ENCODE data around the gene UROC1.

UROC1 gene

DNA sequence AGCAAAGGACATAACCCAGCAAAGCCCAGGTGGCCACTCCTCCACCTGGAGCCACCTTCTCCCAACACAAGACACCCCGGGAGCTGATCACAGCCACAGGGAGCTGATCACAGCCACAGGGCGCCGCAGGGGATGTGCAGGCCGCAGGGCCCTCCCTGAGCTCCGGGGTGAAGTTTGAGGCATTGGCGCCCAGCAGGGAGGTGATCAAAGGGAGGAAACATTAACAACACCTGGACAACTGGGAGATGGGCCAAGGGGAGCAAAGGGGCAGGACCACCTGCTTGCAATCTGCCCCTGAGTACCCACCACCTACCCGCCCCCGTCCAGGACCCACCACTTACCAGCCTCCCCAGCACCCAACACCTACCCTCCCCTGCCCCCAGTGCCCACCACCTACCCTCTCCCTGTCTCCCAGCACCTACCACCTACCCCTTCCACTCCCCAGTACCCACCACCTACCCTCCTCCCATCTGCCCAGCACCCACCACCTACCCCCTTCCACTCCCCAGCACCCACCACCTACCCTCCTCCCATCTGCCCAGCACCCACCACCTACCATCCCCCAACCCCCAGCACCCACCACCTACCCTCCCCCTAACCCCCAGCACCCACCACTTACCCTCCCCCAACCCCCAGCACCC is 2.4 kb downstream of the UROC1 start:
- DNase-seq: no peak

DNA sequence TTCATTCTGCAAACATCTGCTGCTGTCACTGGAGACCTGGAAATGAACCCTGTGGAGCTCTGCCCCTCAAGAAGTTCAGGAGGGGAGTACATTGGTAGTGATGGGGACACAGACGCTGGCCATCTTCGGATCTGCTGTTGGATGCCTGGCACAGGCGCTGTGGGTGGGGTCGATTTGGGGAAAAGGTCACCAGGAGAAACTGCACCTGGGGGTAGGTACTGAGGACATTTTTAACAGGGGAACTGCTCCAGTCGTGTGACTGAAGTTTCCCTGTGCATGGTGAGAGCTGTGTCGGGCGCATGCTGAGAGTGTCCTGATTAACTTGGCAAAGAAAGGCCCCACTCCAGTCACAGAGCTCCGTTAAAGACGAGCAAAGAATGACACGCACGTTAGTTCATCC is 3.4 kb downstream of the UROC1 start:
- no peak for DNase-seq

DNA sequence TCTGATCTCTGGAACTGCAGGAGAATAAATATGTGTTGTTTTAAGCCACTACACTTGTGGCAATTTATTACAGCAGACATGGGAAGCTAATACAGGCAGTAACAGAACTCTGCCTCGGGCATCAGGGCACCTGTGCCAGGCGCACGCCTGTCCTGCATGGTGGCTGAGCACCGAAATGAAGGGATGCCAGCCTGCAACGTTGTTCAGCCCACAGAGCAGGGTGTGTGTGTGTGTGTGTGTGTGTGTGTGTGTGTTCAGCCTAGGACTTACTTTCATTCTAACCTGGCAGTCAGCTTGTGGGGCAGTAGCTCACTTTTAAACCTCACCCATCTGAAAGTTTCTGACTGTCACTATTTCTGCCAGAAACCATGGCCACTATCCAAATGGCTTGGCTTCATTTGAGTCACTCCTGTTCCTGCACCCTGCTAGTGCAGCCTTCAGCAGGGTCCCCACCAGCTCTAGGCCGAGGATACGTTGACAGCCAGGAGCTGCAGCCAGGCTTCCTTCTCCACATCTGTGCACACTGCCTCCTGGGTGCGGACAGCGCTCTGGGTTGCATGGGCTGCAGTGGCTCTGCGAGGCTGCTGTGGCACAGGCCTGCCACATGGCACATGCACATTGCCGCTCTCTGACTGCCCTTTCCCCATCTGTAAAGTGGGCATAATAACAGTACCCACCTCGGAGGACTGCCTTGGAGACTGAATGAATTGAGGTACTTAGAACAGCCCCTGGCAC is 4.5 kb downstream of the UROC1 start:
- no peak for DNase-seq

DNA sequence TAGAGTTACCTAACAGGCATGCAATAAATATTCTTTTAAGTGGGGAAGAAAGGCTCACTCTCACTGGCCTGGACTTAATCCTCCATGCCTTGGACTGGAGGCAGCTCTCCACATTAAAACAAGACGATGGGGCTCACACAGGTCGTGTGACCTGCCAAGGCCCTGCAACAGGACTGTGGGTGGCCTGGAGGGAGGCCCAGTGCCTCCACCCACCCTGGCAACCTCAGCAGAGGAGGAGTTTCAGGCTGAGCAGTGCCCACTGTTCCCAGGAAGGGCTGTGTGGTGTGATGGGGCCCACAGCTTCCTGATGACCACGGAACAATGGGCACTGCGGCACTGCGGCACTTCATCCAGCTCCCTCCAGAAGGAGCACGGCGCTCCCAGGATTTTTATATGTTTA is 5.5 kb downstream of the UROC1 start:
- no peak for DNase-seq

DNA sequence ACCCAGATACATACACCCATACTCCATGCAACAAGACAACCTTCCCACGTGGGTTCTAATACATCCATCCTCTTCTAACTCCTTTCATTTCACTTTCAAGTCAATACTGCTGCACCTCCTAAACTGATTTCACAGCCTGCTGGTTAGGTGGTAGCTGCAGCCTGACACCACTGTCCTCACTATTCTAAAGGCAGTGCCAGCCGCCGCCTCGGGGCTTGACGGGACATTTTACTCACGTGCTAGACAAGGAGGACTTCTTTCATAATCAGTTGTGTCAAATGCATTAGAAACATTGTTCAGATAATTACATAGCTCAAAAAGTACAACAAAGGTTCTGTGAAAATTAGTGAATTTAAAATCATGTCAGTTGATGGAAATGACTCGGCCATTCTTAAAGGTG is 6.3 kb downstream of the UROC1 start:
- DNase-seq: no peak

DNA sequence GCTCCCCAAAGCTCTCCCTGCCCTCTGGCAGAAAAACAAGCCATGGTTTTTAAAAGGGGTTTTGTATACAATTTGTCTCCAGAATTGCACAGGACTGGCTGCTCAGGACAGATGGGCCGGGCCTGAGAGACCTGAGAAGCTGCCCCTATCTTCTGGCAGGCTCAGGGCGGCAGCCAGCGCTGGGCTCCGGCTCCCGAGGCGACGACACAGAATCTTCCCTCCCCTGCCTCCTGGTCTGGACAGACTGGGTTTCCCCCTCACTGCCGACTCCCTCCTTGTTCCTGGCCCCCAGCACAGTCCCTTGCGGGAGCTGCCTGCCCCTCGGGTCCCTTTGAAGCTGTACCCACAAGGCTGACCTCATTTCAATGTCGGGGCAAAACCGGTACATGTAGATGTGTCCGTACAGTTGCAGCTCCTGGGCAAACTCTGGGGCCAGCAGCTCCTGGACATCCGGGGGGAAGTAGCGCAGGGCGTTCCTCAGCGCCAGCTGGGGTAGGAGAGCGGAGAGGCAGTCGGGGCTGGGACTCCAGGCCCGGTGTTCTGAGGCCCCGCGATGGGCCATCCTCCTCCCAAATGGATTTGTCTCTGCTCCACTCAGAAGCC is 7.2 kb downstream of the UROC1 start:
- DNase-seq: no peak

DNA sequence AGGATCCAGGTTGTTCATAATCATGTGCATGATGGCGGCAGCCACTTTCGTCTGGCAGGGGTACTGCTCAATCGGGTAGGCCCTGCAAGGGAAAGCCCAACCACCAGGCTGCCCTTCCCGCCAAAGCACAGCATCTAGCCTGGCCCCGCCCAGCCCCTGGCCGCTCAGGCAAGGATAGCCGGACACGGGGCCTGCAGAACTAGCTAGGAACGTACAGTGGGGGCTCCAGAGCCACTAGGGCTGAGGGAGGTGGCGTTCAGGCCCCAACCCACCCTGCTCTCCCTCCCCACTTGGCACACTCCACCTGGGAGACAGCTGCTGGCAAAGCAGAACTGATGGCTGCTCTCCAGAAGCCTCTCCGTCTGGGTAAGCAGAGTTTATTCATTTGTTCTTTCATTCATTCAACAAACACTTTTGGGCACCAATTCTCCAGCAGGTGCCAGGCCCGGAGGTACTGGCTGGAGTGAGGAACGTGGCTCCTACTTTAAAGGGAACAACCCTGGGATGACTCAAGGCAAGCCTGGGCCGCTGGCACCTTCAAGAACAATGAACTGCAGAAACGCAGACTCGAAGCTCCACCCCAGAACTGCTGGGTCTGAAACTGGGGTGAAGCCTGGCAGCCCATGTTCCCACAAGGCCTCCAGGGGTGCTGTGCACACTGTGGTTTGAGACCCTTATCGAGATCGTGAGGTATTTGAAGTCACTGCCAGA is 7.8 kb downstream of the UROC1 start:
- no peak for DNase-seq

DNA sequence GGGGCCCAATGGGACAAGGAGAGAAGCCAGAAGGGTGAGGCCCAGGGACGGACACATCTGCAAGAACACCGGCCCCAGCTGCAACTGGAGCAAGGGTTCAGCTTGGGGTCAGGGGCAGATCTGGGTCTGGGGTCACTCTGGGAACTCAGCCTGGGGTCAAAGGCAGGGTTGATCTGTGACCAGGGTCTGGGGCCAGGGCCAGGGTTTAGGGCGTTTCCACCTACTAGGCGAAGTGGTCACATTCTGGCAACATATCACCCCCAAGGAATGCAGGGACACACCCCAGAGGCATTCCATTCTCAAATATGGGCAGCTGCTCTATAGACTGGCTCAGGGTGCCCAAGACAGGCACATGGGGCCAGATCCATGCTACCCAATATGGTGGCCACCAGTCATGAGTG is 9.0 kb downstream of the UROC1 start:
- no peak for DNase-seq

DNA sequence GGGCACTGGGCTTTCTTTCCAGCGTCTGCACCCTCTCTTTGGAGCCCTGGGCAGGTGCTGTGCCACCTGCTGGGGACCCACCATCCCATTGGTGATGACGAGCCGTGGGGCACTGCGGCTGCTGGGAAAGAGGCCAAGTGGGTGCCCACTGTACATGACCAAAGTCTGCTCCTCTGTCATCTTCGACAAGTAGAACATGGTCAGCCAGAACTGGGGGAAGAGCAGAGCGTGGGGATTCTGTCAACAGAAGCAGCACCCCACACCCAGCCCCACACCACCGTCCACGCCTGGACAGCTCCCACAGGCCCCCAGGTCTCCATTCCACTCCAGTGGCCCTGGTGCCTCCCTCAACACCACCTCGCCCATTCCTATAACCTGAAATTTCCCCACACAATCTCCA is 9.7 kb downstream of the UROC1 start:
- DNase-seq: no peak

DNA sequence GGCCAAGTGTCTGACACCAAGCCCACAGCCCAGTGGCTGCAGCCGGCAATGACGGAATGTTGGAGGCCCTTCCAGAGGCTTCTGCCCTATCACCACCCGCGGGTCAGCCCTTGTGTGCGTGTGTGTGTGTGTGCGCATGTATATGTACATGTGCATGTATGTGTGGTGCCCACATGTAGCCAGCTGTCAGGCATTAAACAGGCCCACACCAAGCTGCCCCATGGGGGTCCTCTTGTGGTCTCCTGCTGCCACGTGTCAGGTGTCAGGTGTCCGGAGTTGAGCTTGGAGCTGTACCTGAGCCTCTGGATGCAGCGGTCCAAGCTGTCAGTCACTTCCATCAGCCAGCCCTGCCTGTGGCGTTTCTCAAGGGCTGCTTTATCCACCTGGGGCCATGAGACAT is 13.9 kb downstream of the UROC1 start:
- no peak for DNase-seq

DNA sequence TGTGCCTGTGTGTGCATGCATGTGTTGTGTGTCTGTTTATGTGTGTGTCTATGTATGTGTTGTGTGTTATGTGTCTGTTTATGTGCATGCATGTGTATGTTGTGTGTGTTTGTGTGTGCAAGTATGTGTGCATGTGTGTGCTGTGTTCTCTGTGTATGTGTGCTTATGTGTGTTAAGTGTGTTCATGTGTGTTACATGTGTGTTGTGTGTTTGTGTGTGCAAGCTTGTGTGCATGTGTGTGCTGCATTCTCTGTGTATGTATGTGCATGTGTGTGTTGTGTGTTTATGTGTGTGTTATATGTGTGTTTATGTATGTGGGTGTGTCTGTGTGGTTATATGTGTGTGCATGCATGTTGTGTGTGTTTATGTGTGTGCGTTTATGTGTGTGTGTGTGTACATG is 14.9 kb downstream of the UROC1 start:
- no peak for DNase-seq

DNA sequence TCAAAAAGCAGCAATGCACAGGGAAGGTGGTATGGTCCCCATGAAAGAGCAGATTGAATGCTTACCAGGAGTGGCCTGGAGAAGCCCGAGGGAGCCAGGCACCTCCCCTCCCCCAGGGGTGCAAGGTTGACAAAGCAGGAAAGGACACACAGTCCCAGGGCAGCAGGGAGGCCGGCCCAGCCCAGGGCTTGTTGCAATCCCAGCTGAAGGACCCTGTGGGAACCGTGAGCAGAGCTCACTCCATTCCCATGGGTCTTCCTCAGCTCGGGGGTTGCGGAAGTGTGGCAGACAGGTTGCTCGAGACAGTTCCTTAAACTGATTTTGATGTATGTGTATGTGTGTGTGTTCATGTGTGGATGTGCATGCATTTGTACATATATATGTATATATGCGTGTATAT is 15.8 kb downstream of the UROC1 start:
- no peak for DNase-seq

DNA sequence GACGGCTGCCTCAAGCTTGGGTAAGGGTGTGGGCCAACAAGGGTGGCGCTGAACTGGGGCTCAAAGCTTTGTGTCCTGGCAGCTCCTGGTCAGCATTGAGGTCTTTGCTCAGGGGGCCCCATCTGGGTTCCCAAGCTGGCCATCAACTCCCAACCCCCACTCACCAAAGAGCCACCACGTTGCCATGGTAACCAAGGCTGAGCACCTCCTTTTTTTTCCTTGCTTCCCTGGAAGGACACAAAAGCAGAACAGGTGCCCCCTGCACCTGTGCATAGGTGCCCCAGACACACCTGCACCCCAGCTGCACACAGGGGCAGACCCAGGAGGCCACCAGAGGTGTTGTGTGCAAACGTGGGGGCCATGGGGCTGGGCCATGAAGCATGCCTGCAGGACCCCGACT is 16.5 kb downstream of the UROC1 start:
- no peak for DNase-seq

DNA sequence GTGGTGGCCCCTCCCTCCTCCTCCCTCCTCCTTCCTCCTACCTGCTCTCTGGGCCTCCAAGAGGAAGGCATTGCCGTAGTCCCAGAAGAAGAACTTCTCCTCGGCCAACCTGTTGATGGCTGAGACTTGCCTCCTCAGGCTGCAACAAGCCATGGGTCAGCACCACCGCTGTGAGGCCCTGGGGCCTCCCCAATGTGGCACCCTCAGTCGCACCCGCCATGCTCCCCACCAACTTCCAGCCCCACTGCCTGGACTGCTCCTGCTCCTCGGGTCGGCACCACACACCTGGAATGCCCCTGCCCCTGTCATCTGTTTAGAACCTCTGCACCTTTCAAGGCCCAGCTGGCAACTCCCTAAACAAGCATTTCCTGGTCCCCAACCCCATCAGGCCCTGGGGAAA is 17.6 kb downstream of the UROC1 start:
- DNase-seq: no peak

DNA sequence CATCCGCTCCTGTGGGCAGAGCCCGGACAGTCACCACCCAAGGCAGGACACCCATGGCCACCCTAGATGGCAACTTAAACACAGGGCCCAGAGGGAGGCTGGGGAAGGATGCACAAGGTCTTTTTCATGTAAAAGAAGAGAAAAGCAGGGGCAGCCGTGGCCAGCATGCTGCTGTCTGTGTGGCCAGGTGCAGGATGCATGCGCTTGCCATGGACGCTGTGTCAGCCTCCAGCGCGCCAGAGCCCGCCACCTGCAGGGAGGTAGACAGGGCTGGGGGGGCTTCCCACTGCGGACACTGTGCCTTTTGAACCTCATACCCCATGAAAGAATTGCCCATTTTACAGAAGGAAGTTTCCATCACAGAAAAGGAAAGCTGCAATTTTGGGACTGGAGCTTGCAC is 18.2 kb downstream of the UROC1 start:
- no peak for DNase-seq

DNA sequence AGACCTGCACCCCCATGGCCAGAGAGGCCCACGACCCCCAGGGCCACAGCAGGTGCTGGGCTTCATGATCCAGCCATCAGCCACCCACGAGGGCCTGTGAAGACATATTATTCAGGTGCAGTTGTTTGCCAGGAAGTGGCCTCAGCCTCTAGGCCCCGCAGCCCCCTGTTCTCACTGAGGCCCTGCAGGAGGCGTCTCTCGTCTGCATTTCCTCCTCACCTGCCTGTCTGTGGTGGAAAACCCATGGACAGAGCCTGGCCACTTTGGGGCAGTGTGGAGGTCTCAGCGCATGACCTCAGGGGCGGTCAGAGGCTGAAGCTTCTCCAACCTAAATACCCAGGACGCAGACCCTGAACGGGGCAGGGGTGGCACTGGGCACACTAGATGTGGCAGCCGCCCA is 18.6 kb downstream of the UROC1 start:
- DNase-seq: no peak

DNA sequence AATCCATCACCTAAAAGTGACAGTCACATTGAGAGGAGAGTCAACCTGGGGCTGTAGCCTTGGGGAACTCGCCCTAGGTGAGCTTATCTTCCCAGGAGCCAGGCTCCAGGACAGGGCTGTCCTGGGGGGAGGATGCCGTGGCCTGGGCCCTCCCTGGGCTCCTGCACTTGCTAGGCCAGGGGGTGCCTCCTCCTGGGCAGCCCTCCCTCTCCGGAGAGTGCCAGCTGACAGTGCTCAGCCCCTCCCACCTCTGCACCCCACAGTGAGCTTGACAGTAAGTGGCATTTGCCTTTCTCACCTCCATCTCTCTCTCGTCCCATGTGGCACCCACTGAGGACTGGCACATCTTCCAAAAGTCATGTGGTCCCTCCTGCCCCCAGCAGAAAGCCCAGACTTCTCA is 19.1 kb downstream of the UROC1 start:
- no peak for DNase-seq

DNA sequence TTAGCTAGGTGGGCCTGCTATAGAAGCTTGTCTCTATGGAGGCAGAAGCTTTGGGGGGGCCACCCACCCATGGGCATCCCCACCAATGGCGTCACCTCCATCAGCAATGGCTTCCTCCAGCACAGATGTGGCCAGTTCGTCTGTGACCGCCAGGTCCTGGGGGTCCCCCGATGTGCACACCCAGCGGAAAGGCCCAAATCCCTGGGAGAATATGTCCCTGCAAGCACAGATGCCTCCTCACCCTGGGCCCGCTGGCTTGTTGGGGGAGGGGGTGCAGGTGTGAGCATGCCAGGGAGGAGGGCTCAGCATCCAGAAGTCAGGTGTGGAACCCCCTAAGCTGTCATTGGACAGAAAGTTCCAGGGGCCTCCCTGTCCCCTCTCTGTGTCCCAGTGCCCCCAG is 19.6 kb downstream of the UROC1 start:
- no peak for DNase-seq

DNA sequence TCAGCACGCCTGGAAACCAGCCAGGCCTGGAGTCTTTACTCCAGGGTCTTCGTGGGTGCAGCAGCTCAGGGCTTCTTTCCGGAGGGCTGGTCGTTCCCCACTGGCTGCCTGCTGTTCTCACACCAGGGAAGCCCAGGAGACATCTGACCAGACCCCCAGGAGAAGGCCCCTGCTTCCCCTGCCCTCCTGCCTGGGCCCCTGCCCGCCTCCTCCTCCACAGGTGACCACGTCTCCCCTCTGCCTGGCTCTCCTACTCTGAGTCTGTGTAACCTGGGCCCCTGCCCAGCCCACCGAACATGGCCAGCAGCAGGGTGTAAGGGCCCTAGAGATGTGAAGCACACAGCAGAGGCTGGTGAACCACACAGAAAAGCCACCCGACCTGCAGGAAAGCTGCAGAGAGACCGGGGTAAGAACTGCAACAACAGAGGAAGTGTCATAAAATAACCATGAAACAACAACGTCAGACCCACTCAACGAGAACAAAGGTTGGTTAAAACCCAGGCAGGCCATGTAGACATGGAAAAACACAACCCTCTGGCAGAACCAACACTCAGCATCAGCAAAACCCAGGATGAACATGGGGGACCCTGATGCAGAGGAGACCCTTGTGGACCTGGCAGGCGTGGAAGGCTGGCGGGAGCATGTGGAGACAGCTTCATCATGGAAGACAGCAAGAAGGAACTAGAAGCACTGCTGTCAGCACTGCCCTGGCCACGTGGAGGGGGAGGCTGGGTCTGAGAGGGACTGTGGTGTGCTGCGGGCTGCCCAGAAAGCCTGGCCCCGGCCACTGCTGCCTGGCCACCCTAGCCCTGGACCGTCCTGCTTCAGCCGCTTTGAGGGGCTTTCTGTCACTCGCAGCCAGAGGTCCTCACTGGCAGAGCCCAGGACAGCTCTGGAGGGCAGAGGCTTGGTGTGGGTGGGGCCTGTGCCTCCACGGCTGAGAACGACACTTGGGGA is 20.4 kb downstream of the UROC1 start:
- DNase-seq: no peak

DNA sequence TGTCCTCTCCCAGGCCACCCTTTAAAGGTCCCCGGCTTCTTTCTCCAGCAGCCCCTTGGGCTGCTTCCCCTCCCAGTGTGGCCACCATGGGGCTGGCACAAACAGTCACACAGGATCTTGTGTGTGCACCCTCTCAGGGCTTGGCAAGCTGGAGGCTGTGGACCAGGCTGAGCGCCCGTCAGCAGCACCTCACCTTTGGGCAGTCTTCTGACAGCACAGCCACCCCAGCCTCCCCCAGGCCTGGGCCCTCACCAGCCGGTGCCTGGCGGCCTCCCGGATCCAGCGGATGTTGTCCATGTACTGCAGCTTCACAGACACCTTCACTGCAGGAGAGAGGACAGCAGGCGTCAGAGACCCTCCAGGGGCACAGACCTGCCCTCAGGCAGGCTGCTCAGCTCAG is 21.8 kb downstream of the UROC1 start:
- DNase-seq: no peak

DNA sequence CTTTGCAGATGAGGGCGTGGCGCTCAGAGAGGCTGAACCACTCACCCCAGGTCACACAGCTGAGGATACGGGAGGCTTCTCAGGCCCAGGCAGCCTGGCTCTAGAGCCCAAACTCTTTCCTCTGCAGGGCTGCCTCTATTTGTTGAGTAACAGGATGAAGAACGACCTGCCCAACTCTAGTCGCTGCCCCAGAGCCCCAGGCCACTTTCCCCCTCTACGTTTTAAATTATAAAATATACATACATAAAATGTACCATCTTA is 22.7 kb downstream of the UROC1 start:
- DNase-seq: no peak

DNA sequence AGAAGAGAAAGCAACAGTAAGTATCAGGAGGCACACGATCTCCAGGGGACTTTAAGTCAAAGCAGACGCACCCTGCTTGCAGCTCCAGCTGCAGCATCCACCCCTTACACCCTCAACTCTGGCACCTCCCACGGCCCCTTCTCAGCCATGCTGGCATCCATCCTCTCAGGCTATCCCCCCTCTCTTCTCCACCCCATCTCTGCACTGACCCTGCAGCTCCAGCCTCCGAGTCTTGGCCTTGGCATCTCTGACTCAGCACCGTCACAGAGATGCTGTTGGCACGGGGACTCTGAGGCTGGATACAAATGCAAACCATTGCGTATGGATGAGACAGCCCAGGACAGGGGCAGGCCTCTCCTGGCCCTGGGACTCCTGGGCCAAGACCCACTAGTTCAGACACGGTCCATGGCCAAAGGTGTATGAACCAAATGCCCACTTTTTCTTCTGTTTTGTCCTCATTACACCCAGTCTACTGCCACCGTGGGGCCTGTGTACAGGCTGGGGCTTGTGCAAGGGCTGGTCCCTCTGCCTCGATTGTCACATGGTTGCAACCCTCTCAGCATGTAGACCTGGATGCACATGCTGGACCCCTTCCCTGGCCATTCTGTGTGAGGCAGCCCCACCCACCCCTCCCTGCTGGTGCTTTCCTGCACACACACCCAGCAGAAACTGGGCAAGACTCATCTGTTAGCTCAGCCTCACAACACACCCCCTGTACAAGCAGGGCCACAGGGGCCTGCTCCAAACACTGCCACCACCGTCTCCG is 23.2 kb downstream of the UROC1 start:
- no peak for DNase-seq
